GM19023 (cell line): ENCODE data around the gene CYP2R1.

ENCODE experiments used
- ATAC-seq: cut with Tn5 transposase; IDR thresholded peaks from one replicate; pipeline ENCODE4 v1.9.1; 2021; ENCODE audit warnings: mild to moderate bottlenecking, moderate library complexity; ENCODE audit not compliant: unreplicated experiment

CYP2R1 gene, protein sequence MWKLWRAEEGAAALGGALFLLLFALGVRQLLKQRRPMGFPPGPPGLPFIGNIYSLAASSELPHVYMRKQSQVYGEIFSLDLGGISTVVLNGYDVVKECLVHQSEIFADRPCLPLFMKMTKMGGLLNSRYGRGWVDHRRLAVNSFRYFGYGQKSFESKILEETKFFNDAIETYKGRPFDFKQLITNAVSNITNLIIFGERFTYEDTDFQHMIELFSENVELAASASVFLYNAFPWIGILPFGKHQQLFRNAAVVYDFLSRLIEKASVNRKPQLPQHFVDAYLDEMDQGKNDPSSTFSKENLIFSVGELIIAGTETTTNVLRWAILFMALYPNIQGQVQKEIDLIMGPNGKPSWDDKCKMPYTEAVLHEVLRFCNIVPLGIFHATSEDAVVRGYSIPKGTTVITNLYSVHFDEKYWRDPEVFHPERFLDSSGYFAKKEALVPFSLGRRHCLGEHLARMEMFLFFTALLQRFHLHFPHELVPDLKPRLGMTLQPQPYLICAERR

GRCh38 chr11:14892036-14892556, at the start of gene CYP2R1:
Gene CYP2R1 (minus strand): TSS chr11:14892231. CDS start chr11:14892205, 26 bp downstream.
- peak; percentile 95 for ATAC-seq

DNA sequence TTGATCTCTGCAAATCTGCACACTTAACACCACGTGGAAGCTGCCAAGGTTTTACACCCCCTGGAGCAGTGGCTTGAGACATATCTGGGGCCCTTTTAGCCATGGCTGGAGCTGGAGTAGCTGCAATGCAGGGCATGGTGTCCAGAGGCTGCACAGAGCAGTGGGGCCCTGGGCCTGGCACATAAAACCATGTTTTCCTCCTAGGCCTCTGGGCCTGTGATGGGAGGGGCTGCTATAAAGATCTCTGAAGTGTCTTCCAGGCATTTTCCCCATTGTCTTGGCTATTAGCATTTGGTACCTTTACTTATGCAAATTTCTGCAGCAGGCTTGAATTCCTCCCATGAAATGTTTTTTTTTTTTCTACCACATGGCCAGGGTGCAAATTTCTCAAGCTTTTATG, 46.9 kb upstream of the CYP2R1 start:
- no peak for ATAC-seq

DNA sequence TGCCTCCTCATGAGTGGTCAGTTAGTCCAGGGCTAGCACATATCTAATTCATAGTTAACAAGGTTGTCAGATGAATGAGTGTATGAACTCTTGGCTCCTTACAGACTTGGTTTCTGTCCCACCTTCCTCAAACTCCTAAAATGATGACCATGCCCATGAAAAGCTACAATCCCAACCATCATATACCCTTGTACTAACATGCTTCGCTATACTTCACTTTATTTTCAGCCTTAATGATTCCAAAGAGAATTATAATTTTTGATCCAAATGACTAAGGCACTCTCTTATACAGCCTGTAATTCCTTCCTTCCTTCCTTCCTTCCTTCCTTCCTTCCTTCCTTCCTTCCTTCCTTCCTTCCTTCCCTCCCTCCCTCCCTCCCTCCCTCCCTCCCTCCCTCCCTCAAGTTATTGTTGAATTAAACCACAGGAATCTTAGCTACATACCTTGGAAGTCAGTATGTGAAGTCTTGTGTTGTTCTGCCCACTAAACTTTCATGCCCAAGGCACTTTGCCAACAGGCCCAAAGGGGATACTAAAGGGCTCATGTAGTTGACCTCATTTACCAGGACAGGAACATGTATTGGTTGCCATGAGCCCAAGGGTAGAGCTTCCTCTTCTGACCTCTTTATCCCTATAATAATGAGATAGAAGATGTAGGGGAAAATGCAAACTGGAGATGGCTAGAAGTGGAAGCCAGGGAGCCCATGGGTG, 42.8 kb upstream of the CYP2R1 start:
- no peak for ATAC-seq

GRCh38 chr11:14932447-14932846, 40.4 kb upstream of the CYP2R1 start:
- ATAC-seq: no peak

- no peak for ATAC-seq
Measured at GRCh38 chr11:14930369-14930768, 38.3 kb upstream of the CYP2R1 start.

DNA sequence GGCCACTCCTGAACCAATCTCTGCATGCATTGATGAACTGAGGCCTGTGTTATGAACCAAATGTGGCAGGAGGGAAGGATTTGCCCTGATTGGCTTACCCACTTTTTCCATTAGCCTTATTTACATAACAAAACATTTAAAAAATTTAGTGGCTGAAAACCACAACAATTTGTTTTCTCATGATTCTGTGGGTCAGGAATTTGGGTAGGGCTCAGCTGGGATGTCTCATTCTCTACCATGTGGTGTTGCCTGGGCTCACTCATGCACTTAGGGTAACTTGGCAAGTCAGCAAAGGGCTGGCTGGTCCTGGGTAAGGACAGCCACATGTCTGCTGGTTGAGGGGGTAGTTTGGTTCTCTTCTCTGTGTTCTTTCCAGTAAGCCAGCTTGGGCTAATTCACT, 35.1 kb upstream of the CYP2R1 start:
- ATAC-seq: no peak

DNA sequence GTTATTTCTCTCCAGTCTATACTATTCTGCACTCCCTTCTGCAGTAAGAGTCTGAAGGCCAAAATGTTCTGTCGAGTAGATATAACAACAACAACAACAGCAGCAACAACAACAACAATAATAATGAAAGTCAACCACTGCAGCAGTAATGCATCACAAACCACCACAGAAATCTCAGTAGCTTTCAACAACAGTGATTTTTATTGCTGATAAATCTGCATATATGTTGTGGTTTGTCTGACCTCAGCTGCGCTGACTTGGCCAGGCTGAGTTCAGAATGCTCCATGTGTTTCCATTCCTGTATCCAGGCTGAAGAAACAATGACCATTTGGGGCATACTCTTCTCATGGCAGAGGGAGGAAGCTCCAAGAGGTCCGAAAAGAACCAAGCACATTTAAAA, 32.3 kb upstream of the CYP2R1 start:
- no peak for ATAC-seq

GRCh38 chr11:14916403-14916802, 24.4 kb upstream of the CYP2R1 start:
- ATAC-seq: no peak

GRCh38 chr11:14914536-14914935, 22.5 kb upstream of the CYP2R1 start:
- ATAC-seq: no peak

- ATAC-seq: peak; percentile 21
Measured at GRCh38 chr11:14908214-14908880, 16.3 kb upstream of the CYP2R1 start.

DNA sequence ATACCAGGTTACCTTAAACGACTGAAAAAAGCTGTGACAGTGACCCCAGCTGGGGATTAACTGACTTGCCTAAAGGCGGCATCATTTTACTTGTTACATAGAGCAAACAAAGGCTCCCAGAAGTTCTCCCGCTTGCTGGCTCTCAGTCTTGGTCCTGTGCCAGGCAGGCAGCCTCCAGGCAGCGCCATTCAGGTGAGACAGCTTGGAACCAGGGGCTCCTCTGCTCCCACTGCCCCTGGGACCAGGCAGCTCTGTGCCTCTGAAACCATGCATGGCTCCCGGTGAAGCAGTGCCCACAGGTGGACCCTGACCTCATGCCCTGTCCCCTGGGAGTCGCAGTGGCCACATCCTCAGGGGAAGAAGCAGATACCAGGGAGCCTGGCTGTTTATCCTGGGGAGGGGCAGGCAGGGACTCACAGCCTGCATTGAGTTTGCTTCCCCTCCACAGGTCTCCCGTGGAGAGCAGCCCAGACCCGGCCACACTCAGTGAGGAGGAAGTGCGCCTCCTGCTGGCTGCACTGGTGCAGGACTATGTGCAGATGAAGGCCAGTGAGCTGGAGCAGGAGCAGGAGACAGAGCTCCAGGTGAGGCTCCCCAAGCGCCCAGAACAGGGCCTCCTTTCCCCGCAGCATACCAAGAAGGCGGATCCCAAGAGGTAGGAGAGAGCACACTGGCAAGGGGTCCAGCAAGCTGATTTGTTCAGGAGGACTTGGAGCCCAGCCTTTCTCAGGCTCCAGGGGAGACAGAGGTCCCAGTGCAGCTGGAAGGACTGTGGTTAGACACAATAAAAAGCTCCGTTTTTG, 15.6 kb upstream of the CYP2R1 start:
- ATAC-seq: peak; percentile 61

DNA sequence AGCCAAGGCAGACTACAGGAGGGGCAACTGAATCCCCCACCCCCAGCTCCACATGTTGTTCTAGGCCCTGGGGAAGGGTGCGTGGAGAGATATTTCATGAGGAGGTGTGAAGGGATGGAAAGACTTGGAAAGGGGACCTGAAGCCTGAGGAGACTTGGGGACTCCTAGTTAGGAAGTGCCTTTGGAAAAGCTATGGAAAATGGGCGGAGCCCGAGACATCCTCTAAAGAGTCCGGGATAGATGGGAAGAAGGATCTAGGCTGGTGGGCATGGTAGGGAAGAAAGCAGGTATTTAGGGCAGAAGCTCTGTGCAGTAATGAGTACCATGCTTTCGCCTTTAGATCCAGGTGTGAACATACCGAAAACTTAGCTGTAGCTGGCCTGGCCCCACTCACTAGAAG, 15.0 kb upstream of the CYP2R1 start:
- ATAC-seq: no peak

GRCh38 chr11:14906578-14906977, 14.5 kb upstream of the CYP2R1 start:
- ATAC-seq: no peak

DNA sequence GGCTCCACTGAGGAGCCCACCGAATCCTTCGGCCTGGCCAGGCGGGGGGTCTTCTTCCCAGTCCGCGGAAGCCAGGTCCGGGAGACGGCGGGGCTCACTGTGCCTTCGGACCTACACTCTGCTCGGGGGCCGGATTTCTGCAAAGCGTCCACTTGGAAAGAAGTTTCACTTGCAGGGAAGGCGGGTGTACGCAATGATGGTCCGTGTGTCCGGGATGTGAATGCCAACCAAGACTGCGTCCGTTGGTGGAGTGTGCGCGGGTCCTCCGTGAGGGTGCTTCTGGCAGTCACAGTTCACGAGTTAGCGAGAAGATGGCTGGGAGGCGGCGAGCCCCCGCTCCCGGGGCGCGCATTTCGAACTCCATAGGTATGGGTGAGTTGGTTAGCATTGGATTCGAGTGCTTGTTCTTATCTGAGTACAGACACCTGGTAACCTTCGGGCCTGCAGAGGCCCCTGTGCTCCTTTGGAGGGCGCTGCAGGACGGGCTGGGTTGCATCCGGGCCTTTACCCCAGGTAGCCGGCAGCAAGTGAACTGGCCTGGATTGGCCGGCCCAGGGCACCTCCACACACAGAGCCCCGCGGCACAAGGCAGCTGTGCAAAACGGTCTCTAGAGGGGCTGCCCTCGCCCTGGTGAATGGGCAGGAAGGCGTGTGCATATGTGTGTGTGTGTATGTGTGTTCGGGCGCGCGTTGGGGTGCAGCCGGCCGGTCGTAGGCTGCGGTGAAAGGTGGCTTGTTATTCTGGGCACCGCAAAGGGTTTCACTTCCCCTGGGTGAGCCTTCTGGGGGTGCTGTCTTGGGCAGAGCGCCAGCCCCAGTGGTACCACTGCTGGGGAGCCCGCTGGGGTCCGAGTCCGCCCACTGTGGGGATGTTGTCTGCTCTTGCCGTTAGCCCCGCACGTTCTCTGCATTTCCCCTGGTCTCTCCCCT, 13.3 kb upstream of the CYP2R1 start:
- ATAC-seq: peak; percentile 55

DNA sequence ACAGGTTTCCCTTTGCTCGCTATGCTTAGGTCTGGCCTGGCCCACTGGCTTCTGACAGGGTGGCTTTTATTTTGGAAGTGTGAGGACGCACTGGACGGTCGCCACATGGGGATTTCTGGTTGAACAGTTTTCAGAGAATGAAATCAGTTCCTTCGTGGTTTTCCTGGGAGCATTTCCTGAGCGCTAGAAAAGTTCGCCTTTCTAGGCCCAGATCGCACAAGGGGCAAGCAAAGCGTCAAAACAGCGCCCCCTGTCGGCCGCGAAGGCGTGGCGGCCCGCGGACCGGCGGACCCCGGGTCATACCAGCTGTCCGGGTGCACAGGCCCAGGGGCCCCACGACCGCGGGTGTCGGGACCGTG, 12.7 kb upstream of the CYP2R1 start:
- ATAC-seq: peak; percentile 45

DNA sequence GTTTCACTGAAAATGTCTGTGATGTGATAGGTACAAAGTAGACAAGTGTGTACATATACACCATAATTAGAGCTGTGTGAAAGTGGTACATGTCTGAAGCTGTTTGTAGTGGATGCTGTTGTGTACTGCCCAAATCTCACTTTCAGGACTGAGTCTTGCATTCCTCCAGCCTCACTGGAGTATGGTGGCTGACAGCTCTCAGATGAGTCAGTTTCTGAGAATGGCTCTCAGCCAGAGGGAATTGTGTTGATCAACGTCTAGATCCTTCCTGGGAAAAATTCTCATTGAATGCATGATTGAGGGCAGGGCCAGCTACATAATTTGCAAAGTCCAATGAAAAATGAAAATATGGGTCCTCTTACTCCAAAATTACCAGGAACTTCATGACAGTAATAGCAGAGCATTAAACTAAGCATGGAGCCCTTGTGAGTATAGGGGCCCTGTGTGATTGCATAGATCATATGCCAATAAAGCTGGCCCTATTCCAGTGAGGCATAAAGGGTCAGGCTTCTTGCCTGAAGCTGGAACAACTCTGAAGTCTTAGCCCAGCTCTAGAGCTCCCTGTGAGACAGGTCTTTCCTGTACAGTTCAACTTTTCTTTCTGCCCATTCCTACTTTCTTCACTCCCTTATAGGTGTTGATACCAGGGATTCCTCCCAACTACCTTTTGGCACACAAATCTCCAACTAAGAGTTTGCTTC, 10.8 kb upstream of the CYP2R1 start:
- ATAC-seq: no peak

GRCh38 chr11:14898906-14899305, 6.9 kb upstream of the CYP2R1 start:
- no peak for ATAC-seq

DNA sequence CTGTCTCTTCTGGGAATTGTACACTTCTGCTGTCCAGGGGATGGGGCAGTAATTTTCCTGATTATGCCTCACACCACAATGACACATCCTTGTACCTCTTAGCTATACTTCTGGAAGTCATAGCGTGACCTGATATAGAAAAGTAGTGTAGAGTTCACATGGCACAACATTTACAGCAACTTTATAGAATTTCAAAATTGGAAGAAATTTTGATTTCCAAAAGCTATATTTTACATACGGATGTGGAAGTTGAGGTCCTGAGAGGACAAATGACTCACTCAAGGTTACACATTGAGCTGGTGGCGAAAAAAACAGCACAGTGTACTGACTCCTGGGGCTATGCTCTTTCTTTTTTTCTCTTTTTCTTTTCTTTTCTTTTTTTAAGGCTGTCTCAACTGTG, 6.3 kb upstream of the CYP2R1 start:
- ATAC-seq: no peak
